Left lung (tissue), 10 donors: ENCODE results near the gene AIM2. TPM values are rescaled to one million over a fixed set of nuclear protein-coding genes. Genes with fewer than 3 reads are reported as not detected.
"Not testable (repeated sequence)": the region's sequence is repeated elsewhere in the genome, so short reads cannot be mapped to it uniquely, and the experiment has no call there.

ENCODE experiments used
- ATAC-seq: fragments of 200-7000 bp; cut with Tn5 transposase; one replicate; pipeline ENCODE4 v1.9.1; 2020; ENCODE audit warnings: moderate library complexity
- DNase-seq, 4 donors: peaks; one replicate each; pipeline ENCODE4 v3.0.0-alpha.2; 2013 to 2020
- H3K27ac ChIP-seq, 2 donors: fragments of 200-600 bp; sonication (generic) in 1 of 2; one replicate each; pipeline versions ENCODE4 v1.5.0 to v1.8.0; 2020 to 2021
- H3K27me3 ChIP-seq, 2 donors: fragments of 200-600 bp; sonication (generic) in 1 of 2; one replicate each; pipeline versions ENCODE4 v1.5.0 to v1.8.0; 2020 to 2021
- H3K36me3 ChIP-seq, 2 donors: fragments of 200-600 bp; sonication (generic) in 1 of 2; one replicate each; pipeline versions ENCODE4 v1.5.0 to v1.8.0; 2020 to 2021
- H3K4me1 ChIP-seq, 2 donors: fragments of 200-600 bp; one replicate each; pipeline ENCODE4 v1.8.0; 2021
- H3K4me3 ChIP-seq, 2 donors: fragments of 200-600 bp; sonication (generic) in 1 of 2; one replicate each; pipeline versions ENCODE4 v1.5.0 to v1.8.0; 2020 to 2021; ENCODE audit warnings: mild to moderate bottlenecking in 1 of 2
- H3K9me3 ChIP-seq, 2 donors: fragments of 200-600 bp; sonication (generic) in 1 of 2; one replicate each; pipeline versions ENCODE4 v1.5.0 to v1.8.0; 2020 to 2021
- intact Hi-C, 2 donors: fragments of 100-400 bp; cut with DNase I; formaldehyde crosslinking; loops; one replicate each; pipeline versions ENCODE4 v1.11.2 to v1.14.2; 2022
- polyA plus RNA-seq, 6 donors: library from polyadenylated mRNA; unstranded; fragments of 120-200 nt; gene quantifications; one replicate each; pipeline ENCODE4 v1.2.1, GENCODE V29; 2013; ENCODE audit not compliant: insufficient read length in 6 of 6
- total RNA-seq, 2 donors: library from RNA; stranded (reverse); fragmentation: NEBNext Ultra II Directional; extraction: Animal tissue kit (Norgen Biotek cat#: 25700); gene quantifications; one replicate each; pipeline ENCODE4 v1.2.1, GENCODE V29; 2021
- TF ChIP-seq, protein P1 (sequence below), 2 donors: fragments of 200-600 bp; sonication (generic) in 1 of 2; IDR thresholded peaks; one replicate each; pipeline versions ENCODE4 v1.5.0 to v1.8.0; 2021; ENCODE audit warnings: antibody characterized with exemption in 2 of 2
- donor health status: DM: no; HTN: yes; CAD: no.
- donor health status: DM: no; HTN: no; CAD: no.

AIM2 gene
- total and polyA plus RNA-seq, 8 donors = 0.18 to 3.6 (median 0.51) TPM; not detected in 1

DNA sequence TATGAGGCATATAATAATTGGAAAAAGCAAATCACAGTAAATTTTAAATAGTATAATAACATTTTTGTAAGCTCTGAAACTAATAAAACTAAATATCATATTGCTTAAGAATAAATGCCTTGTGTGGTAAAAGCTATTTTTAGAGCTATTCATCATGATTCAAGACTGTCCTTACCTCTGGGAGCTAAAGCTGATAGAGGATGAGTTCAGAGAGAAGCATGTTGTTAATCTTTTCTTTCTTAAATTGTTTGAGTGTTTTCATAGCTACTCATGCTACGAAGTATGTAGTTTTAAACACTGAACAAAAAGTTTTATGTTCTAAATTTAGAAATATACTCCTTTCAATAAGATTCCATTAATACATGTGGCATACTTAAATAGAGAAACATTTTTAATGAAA, 36.4 kb downstream of the AIM2 start:
- TF ChIP-seq, protein P1, sequence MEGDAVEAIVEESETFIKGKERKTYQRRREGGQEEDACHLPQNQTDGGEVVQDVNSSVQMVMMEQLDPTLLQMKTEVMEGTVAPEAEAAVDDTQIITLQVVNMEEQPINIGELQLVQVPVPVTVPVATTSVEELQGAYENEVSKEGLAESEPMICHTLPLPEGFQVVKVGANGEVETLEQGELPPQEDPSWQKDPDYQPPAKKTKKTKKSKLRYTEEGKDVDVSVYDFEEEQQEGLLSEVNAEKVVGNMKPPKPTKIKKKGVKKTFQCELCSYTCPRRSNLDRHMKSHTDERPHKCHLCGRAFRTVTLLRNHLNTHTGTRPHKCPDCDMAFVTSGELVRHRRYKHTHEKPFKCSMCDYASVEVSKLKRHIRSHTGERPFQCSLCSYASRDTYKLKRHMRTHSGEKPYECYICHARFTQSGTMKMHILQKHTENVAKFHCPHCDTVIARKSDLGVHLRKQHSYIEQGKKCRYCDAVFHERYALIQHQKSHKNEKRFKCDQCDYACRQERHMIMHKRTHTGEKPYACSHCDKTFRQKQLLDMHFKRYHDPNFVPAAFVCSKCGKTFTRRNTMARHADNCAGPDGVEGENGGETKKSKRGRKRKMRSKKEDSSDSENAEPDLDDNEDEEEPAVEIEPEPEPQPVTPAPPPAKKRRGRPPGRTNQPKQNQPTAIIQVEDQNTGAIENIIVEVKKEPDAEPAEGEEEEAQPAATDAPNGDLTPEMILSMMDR (IDR thresholded peaks at IDR 0.05) = no peak
- H3K27ac ChIP-seq = no peak overlapping the region
- intact Hi-C loops = no loop called here
- no peak for ATAC-seq
- no peaks in the 10 kb centered on the region for H3K4me1 ChIP-seq
- DNase-seq = no peak
- H3K36me3 ChIP-seq = peaks cover 6 to 93% of the 10 kb centered on the region in 2 donors
- H3K4me3 ChIP-seq = no peak overlapping the region
- H3K27me3 ChIP-seq = no peaks in the 10 kb centered on the region
- no peaks in the 10 kb centered on the region for H3K9me3 ChIP-seq

DNA sequence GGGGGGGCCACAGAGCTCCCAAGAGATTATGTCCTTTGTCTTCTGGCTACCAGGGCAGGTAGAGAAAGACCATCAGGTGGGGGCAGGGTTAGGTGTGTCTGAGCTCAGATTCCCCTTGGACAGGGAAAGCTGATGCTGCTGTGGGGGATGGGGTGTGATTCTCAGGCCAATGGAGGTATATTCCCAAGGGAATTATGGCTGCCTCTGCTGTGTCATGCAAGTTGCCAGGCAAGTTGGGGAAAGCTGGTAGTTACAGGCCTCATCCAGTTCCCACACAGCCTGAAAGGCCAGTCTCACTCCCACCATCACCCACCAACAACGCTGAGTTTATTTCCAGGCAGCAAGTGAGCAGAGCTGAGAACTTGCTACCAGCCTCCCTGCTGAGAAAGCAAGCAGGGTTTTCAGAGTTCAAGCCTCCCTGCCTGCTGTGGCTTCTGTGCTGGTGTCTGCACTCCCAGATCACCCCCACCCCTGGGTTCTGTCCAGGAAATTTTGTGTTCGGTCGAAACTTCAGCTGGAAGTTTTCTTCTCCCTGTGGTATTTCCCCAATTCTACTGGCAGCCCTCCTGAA, 45.6 kb downstream of the AIM2 start:
- Histone ChIP-seq H3K27me3 (no peaks in the 10 kb centered on the region), H3K27ac (no peak overlapping the region), H3K4me1 (peaks cover 0 to 40% of the 10 kb centered on the region in 2 donors), H3K36me3 (peaks cover 0 to 84% of the 10 kb centered on the region in 2 donors), H3K4me3 (no peak overlapping the region), H3K9me3 (no peaks in the 10 kb centered on the region)
- DNase-seq = no peak
- TF ChIP-seq, protein P1 (IDR thresholded peaks at IDR 0.05) = no peak
- intact Hi-C loops = no loop called here
- ATAC-seq = no peak

DNA sequence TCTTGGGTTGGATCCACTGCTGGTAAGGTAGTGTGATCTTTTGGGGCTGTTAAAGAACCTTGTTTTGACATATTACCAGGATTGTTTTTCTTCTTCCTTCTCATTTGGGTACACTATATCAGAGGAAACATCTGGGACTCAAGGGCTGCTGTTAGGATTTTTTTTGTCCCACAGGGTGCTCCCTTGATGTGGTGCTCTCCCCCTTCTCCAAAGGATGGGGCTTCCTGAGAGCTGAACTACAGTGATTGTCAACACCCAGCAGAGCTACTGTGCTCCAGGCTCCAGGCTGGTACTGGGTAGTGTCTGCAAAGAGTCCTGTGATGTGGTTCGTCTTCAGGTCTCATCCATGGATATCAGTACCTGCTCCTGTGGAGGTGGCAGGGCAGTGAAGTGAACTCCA, 46.3 kb downstream of the AIM2 start:
- Histone ChIP-seq H3K4me3 (no peak overlapping the region), H3K27ac (no peak overlapping the region), H3K27me3 (no peaks in the 10 kb centered on the region), H3K36me3 (peaks cover 0 to 84% of the 10 kb centered on the region in 2 donors), H3K9me3 (no peaks in the 10 kb centered on the region), H3K4me1 (peaks cover 0 to 47% of the 10 kb centered on the region in 2 donors)
- DNase-seq (no peak), ATAC-seq (no peak)
- intact Hi-C loops = no loop called here
- TF ChIP-seq, protein P1 (IDR thresholded peaks at IDR 0.05) = no peak

DNA sequence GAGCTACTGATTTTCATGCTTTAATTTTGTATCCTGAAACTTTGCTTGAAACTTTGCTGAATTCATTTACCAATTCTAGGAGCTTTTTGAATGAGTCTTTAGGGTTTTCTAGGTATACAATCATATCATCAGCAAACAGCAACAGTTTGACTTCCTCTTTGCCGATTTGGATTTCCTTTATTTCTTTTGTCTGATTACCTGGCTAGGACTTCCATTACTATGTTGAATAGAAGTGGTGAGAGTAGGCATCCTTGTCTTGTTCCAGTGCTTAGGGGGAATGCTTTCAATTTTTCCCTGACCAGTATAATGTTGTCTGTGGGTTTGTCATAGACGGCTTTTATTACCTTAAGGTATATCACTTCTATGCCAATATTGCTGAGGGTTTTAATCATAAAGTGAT, 49.7 kb downstream of the AIM2 start:
- Histone ChIP-seq H3K36me3 (peaks cover 0 to 77% of the 10 kb centered on the region in 2 donors), H3K4me1 (peaks cover 0 to 76% of the 10 kb centered on the region in 2 donors)
- ATAC-seq, H3K27ac ChIP-seq, DNase-seq, H3K9me3 ChIP-seq, H3K27me3 ChIP-seq, H3K4me3 ChIP-seq, intact Hi-C loops: not testable (repeated sequence)

DNA sequence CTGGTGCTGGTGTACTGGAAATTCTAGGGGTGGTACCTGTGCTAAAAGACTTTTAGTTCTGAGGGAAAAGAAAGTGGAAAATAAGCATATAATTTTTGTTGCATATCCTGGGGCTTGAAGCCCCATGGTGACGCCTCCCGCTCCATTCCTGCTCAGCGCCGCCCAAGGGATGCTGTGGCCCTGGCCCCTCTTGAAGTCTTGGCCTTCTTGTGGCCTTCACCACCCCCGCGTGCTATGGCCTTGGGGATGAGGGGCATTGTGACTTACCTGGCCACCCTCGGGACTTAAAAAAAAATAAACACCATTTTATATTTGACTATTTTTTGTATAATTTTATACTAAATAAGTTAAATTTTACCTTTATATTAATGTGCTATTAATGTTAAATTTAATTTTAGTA, 51.5 kb downstream of the AIM2 start:
- no peak overlapping the region for H3K4me3 ChIP-seq
- H3K9me3 ChIP-seq = no peaks in the 10 kb centered on the region
- no peak overlapping the region for H3K27ac ChIP-seq
- ATAC-seq (no peak), DNase-seq (no peak)
- peaks cover 0 to 82% of the 10 kb centered on the region in 2 donors for H3K4me1 ChIP-seq
- H3K27me3 ChIP-seq = no peaks in the 10 kb centered on the region
- intact Hi-C loops = no loop called here
- TF ChIP-seq, protein P1 (IDR thresholded peaks at IDR 0.05) = no peak
- peaks cover 0 to 76% of the 10 kb centered on the region in 2 donors for H3K36me3 ChIP-seq

DNA sequence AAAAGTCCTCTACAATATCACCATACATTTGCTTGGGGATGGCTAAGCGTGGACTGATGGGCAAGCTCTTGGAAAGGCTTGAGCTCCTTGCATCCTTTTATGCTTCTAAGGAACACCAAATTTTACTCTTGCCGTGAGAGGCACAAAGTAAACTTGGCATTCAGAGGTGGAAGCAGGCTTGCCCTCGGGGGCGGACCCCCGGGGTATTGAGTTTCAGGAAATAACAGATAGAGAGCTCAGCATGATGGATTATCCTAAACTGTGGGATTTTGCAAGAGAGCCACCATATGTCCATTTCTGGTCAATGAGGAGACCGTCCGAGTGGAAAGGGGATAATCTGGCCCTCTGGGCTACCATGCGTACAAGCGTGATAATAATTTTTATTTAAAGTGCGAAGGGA, 52.8 kb downstream of the AIM2 start:
- Histone ChIP-seq H3K27me3 (no peaks in the 10 kb centered on the region), H3K4me3 (no peak overlapping the region), H3K36me3 (peaks cover 0 to 76% of the 10 kb centered on the region in 2 donors), H3K4me1 (peaks cover 0 to 87% of the 10 kb centered on the region in 2 donors), H3K27ac (no peak overlapping the region), H3K9me3 (no peaks in the 10 kb centered on the region)
- TF ChIP-seq, protein P1 (IDR thresholded peaks at IDR 0.05) = no peak
- ATAC-seq (no peak), DNase-seq (no peak)
- intact Hi-C loops = no loop called here
